CD4-positive, alpha-beta memory T cell (primary cell): ENCODE measurements around the gene RIPK1. TPM values are rescaled to one million over a fixed set of nuclear protein-coding genes. Genes with fewer than 3 reads are reported as not detected.
"Not testable (repeated sequence)": the region's sequence is repeated elsewhere in the genome, so short reads cannot be mapped to it uniquely, and the experiment has no call there.

Experiments
- CTCF ChIA-PET: fragments of 350-600 bp; sonication (Branson Sonifier 250); formaldehyde crosslinking; loops from one replicate; lab custom pipeline; 2021; ENCODE audit warnings: inconsistent platforms; ENCODE audit not compliant: partially characterized antibody; lab: Charles Lee
- POLR2A ChIA-PET: fragments of 350-600 bp; sonication (Branson Sonifier 250); formaldehyde crosslinking; loops from one replicate; lab custom pipeline; 2021; ENCODE audit not compliant: partially characterized antibody; lab: Charles Lee
- DNase-seq, 5 donors: peaks; one replicate each; pipeline versions ENCODE4 v3.0.0 to v3.0.0-alpha.2; 2020 to 2022; ENCODE audit warnings: mixed read lengths in 1 of 5
- H3K27ac ChIP-seq: one replicate; pipeline ENCODE4 v1.7.0; 2013; ENCODE audit warnings: low read depth, low read length
- H3K27me3 ChIP-seq: 2 replicates; pipeline ENCODE4 v1.7.0; 2013; ENCODE audit warnings: mild to moderate bottlenecking, low read length, moderate library complexity; ENCODE audit not compliant: insufficient read depth
- H3K36me3 ChIP-seq: 2 replicates; pipeline ENCODE4 v1.7.0; 2013; ENCODE audit warnings: mild to moderate bottlenecking, low read length, moderate library complexity; ENCODE audit not compliant: insufficient read depth
- H3K4me1 ChIP-seq: 2 replicates; pipeline ENCODE4 v1.7.0; 2013; ENCODE audit warnings: mild to moderate bottlenecking, low read length, moderate library complexity; ENCODE audit not compliant: insufficient read depth
- H3K4me3 ChIP-seq, 2 donors: one replicate each; pipeline ENCODE4 v1.7.0; 2013; ENCODE audit warnings: low read length in 2 of 2, mild to moderate bottlenecking in 1 of 2
- H3K9me3 ChIP-seq, 2 donors: one replicate each; pipeline ENCODE4 v1.7.0; 2013; ENCODE audit warnings: low read length in 2 of 2, control low read depth in 1 of 2; ENCODE audit not compliant: control insufficient read depth in 1 of 2
- H3K27ac Mint-ChIP-seq, 7 donors: one replicate each; pipeline ENCODE4 v1.8.0; 2020 to 2021; ENCODE audit warnings: mixed read lengths in 7 of 7, mild to moderate bottlenecking in 6 of 7, inconsistent platforms in 3 of 7, moderate library complexity in 3 of 7
- H3K27me3 Mint-ChIP-seq, 2 donors: one replicate each; pipeline ENCODE4 v1.8.0; 2020 to 2021; ENCODE audit warnings: mixed read lengths in 2 of 2
- H3K36me3 Mint-ChIP-seq, 2 donors: one replicate each; pipeline ENCODE4 v1.8.0; 2020 to 2021; ENCODE audit warnings: mixed read lengths in 2 of 2, inconsistent platforms in 1 of 2, mild to moderate bottlenecking in 1 of 2
- H3K4me1 Mint-ChIP-seq, 4 donors: one replicate each; pipeline ENCODE4 v1.8.0; 2020 to 2021; ENCODE audit warnings: mixed read lengths in 4 of 4, mild to moderate bottlenecking in 1 of 4
- H3K4me3 Mint-ChIP-seq, 8 donors: one replicate each; pipeline ENCODE4 v1.8.0; 2020 to 2021; ENCODE audit warnings: mixed read lengths in 8 of 8, mild to moderate bottlenecking in 7 of 8, moderate library complexity in 6 of 8, inconsistent platforms in 3 of 8
- H3K9me3 Mint-ChIP-seq, 8 donors: one replicate each; pipeline ENCODE4 v1.8.0; 2020 to 2021; ENCODE audit warnings: mixed read lengths in 8 of 8, mild to moderate bottlenecking in 5 of 8, inconsistent platforms in 3 of 8, moderate library complexity in 1 of 8
- intact Hi-C: fragments of 100-400 bp; cut with micrococcal nuclease; formaldehyde crosslinking; loops from one replicate; pipeline ENCODE4 v1.15.1; 2023
- polyA plus RNA-seq, 2 donors: library from polyadenylated mRNA; unstranded; fragments of 300-500 nt; fragmentation: Illumina TruSeq; gene quantifications; one replicate each; pipeline ENCODE4 v1.2.3, GENCODE V29; 2021
- total RNA-seq, 2 experiments: library from RNA; stranded (reverse); gene quantifications; one replicate each; pipeline ENCODE4 v1.2.3, GENCODE V29; 2021

Gene RIPK1
- total and polyA plus RNA-seq, 4 experiments from 2014 or later = 13.1 to 39.0 (median 34.8) TPM

DNA sequence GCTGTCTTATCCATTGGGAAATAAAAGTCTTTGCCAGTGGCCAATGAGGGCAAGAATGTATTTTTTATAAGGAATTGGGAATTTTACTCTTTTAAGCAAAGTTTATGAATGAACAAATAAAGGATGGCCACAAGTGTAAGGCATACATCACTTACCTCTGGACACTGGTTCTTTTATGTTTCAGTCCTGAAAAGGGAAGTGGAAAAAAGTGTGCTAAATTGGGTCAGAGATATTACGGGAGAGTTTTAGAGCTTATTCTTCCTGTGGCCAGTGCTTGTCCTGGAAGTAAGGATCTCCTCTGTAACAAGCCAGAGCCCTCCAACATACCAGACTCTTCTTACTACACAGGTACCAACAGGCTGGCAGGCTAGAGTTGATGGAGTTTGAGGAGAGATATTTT is 22.5 kb upstream of the RIPK1 start:
- intact Hi-C loops = no loop called here
- Histone ChIP-seq H3K4me3 (no peak overlapping the region), H3K36me3 (no peaks in the 10 kb centered on the region), H3K9me3 (no peaks in the 10 kb centered on the region), H3K4me1 (no peaks in the 10 kb centered on the region), H3K27me3 (no peaks in the 10 kb centered on the region), H3K27ac (no peak overlapping the region)
- no peaks in the 10 kb centered on the region for H3K36me3 Mint-ChIP-seq
- CTCF ChIA-PET = no interaction called here
- no peak overlapping the region for H3K4me3 Mint-ChIP-seq
- no peaks in the 10 kb centered on the region for H3K9me3 Mint-ChIP-seq
- H3K27me3 Mint-ChIP-seq = no peaks in the 10 kb centered on the region
- no peak for DNase-seq
- H3K4me1 Mint-ChIP-seq = no peaks in the 10 kb centered on the region
- POLR2A ChIA-PET = interaction anchor here (1.5 kb wide), 1 partner anchor 18 kb away, joined by 3 read pairs; no protein-coding TSS in a partner anchor
- H3K27ac Mint-ChIP-seq = no peak overlapping the region

GRCh38 chr6:3046295-3046694 is 22.0 kb upstream of the RIPK1 start:
- Mint-ChIP-seq H3K9me3 (no peaks in the 10 kb centered on the region), H3K4me3 (no peak overlapping the region), H3K4me1 (no peaks in the 10 kb centered on the region), H3K36me3 (no peaks in the 10 kb centered on the region), H3K27ac (no peak overlapping the region), H3K27me3 (no peaks in the 10 kb centered on the region)
- no peaks in the 10 kb centered on the region for H3K9me3 ChIP-seq
- H3K4me1 ChIP-seq = no peaks in the 10 kb centered on the region
- no peak overlapping the region for H3K4me3 ChIP-seq
- ChIA-PET POLR2A (interaction anchor here (1.5 kb wide), 1 partner anchor 18 kb away, joined by 3 read pairs; no protein-coding TSS in a partner anchor), CTCF (no interaction called here)
- intact Hi-C loops = no loop called here
- no peaks in the 10 kb centered on the region for H3K36me3 ChIP-seq
- no peak overlapping the region for H3K27ac ChIP-seq
- no peak for DNase-seq
- no peaks in the 10 kb centered on the region for H3K27me3 ChIP-seq

DNA sequence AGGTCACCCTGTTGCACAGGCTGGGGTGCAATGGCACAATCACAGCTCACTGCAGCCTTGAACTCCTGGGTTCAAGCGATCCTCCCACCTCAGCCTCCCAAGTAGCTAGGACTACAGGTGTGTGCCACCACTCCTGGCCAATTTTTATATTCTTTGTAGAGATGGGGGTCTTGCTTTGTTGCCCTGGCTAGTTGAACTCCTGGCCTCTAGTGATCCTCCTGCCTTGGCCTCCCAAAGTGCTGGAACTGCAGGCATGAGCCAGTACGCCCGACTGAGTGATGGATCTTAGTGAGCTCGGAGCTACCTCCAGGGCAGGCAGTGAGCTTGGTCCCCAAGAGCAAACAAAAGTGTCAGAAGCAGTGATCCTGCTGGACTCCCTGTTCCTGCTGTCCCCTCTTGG is 20.3 kb upstream of the RIPK1 start:
- H3K4me3 ChIP-seq, H3K9me3 Mint-ChIP-seq, H3K27ac ChIP-seq, H3K9me3 ChIP-seq, H3K27me3 ChIP-seq, H3K36me3 Mint-ChIP-seq, H3K4me3 Mint-ChIP-seq, H3K27ac Mint-ChIP-seq, H3K4me1 ChIP-seq, H3K4me1 Mint-ChIP-seq, H3K36me3 ChIP-seq, H3K27me3 Mint-ChIP-seq, DNase-seq, intact Hi-C loops: not testable (repeated sequence)
- POLR2A ChIA-PET = interaction anchor here (0.7 to 1.2 kb wide), 2 partner anchors 46 to 48 kb away, joined by 3 to 4 read pairs; no protein-coding TSS in a partner anchor
- CTCF ChIA-PET = interaction anchor here (0.9 to 1.2 kb wide), 2 partner anchors 9 to 46 kb away, joined by 5 to 7 read pairs; no protein-coding TSS in a partner anchor

GRCh38 chr6:3052481-3053230 is 15.6 kb upstream of the RIPK1 start:
- POLR2A ChIA-PET = interaction anchor here (1.2 to 6.3 kb wide), 10 partner anchors 11 to 287 kb away, joined by 3 to 83 read pairs (median 12); partner anchors contain the start of genes NQO2 and RIPK1
- Histone ChIP-seq H3K9me3 (no peaks in the 10 kb centered on the region), H3K27ac (peak overlapping the region; percentile 44), H3K27me3 (no peaks in the 10 kb centered on the region), H3K4me3 (peak overlapping the region in 1 of 2 donors; percentile 61), H3K4me1 (peaks cover 13% of the 10 kb centered on the region), H3K36me3 (no peaks in the 10 kb centered on the region)
- Mint-ChIP-seq H3K4me1 (peaks cover 6 to 32% (median 16%) of the 10 kb centered on the region in 4 donors), H3K27ac (peak overlapping the region in 6 of 7 donors; percentile 65 to 85 (median 80)), H3K9me3 (no peaks in the 10 kb centered on the region), H3K4me3 (peak overlapping the region; percentile 53 to 86 (median 78)), H3K27me3 (no peaks in the 10 kb centered on the region), H3K36me3 (no peaks in the 10 kb centered on the region)
- intact Hi-C loops = loop anchor here (1.0 kb wide), 2 partner anchors 29 to 53 kb away; partner anchors contain the start of gene NQO2
- CTCF ChIA-PET = interaction anchor here (0.8 to 9.0 kb wide), 9 partner anchors 11 to 261 kb away, joined by 3 to 152 read pairs (median 3); partner anchors contain the start of gene NQO2
- DNase-seq = no peak

DNA sequence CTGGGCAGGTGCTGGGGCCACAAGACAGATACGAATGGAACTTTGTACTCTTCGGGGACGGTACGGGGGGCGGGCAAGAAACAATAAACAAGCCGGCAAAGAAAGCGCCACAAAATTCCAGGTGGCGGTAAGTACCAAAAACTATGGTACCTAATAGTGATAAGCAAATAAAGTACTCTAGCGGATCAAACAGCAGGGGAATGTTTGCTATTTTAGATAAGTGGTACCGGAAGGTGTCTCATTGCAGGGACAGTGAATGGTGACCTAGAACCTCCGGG is 15.1 kb upstream of the RIPK1 start:
- CTCF ChIA-PET = interaction anchor here (0.8 to 9.0 kb wide), 12 partner anchors 11 to 262 kb away, joined by 3 to 152 read pairs (median 3); partner anchors contain the start of gene NQO2
- Mint-ChIP-seq H3K36me3 (no peaks in the 10 kb centered on the region), H3K4me3 (peak overlapping the region; percentile 68 to 86 (median 80)), H3K9me3 (no peaks in the 10 kb centered on the region), H3K27ac (peak overlapping the region; percentile 63 to 80 (median 66)), H3K4me1 (peaks cover 6 to 32% (median 16%) of the 10 kb centered on the region in 4 donors), H3K27me3 (no peaks in the 10 kb centered on the region)
- H3K9me3 ChIP-seq = no peaks in the 10 kb centered on the region
- POLR2A ChIA-PET = interaction anchor here (0.9 to 6.3 kb wide), 18 partner anchors 11 to 287 kb away, joined by 3 to 83 read pairs (median 5); partner anchors contain the start of genes NQO2, RIPK1 and SERPINB1
- intact Hi-C loops = loop anchor here (1.0 kb wide), 2 partner anchors 30 to 54 kb away; partner anchors contain the start of gene NQO2
- peak overlapping the region in 1 of 2 donors; percentile 61 for H3K4me3 ChIP-seq
- H3K36me3 ChIP-seq = no peaks in the 10 kb centered on the region
- H3K27me3 ChIP-seq = no peaks in the 10 kb centered on the region
- no peak for DNase-seq
- H3K27ac ChIP-seq = peak overlapping the region; percentile 44
- H3K4me1 ChIP-seq = peaks cover 13% of the 10 kb centered on the region

GRCh38 chr6:3054229-3055157 is 13.8 kb upstream of the RIPK1 start:
- POLR2A ChIA-PET = interaction anchor here (0.9 to 6.3 kb wide), 17 partner anchors 9 to 289 kb away, joined by 3 to 83 read pairs (median 6); partner anchors contain the start of genes NQO2, RIPK1 and SERPINB1
- CTCF ChIA-PET = interaction anchor here (1.0 to 9.0 kb wide), 8 partner anchors 9 to 67 kb away, joined by 3 to 152 read pairs (median 3); partner anchors contain the start of gene NQO2
- H3K9me3 Mint-ChIP-seq, H3K36me3 ChIP-seq, H3K4me3 ChIP-seq, H3K27me3 ChIP-seq, H3K9me3 ChIP-seq, DNase-seq, H3K36me3 Mint-ChIP-seq, H3K27me3 Mint-ChIP-seq, H3K27ac ChIP-seq: not testable (repeated sequence)
- Mint-ChIP-seq H3K4me3 (peak overlapping the region; percentile 12 to 81 (median 60)), H3K27ac (peak overlapping the region in 4 of 7 donors; percentile 11 to 61 (median 49)), H3K4me1 (peaks cover 12 to 42% (median 25%) of the 10 kb centered on the region in 4 donors)
- intact Hi-C loops = loop anchor here (5.0 kb wide), 1 partner anchor 122 kb away; no protein-coding TSS in a partner anchor
- H3K4me1 ChIP-seq = peaks cover 22% of the 10 kb centered on the region
